Right atrium auricular region (tissue), 2 donors: ENCODE measurements around the gene CCDC13. TPM values are rescaled to one million over a fixed set of nuclear protein-coding genes. Genes with fewer than 3 reads are reported as not detected.

Experiments
- DNase-seq: peaks from one replicate; pipeline ENCODE4 v3.0.0-alpha.2; 2019; ENCODE audit warnings: low spot score
- H3K27ac ChIP-seq, 2 donors: fragments of 200-600 bp; sonication (generic); 1 replicate in 1 of 2; 2 replicates in 1 of 2; pipeline ENCODE4 v1.5.1; 2016 to 2019
- H3K27me3 ChIP-seq, 2 donors: fragments of 200-600 bp; sonication (generic); one replicate each; pipeline versions ENCODE4 v1.5.1 to v1.6.0; 2017 to 2019
- H3K36me3 ChIP-seq: fragments of 200-600 bp; sonication (generic); one replicate; pipeline ENCODE4 v1.5.1; 2016
- H3K4me1 ChIP-seq, 2 donors: fragments of 200-600 bp; sonication (generic); one replicate each; pipeline versions ENCODE4 v1.5.1 to v1.6.0; 2017 to 2019
- H3K4me3 ChIP-seq, 2 donors: fragments of 200-600 bp; sonication (generic); 1 replicate in 1 of 2; 2 replicates in 1 of 2; pipeline ENCODE4 v1.5.1; 2017 to 2019; ENCODE audit warnings: mild to moderate bottlenecking in 1 of 2, moderate library complexity in 1 of 2
- H3K9me3 ChIP-seq, 2 donors: fragments of 200-600 bp; sonication (generic); one replicate each; pipeline ENCODE4 v1.5.1; 2019
- total RNA-seq, 2 donors: library from RNA; depleted of rRNA; stranded (reverse); fragments of >200 nt; gene quantifications; one replicate each; pipeline ENCODE4 v1.1.0, GENCODE V29; 2016
- TF ChIP-seq, protein P1 (sequence below), 2 donors: fragments of 200-600 bp; sonication (generic); IDR thresholded peaks; one replicate each; pipeline ENCODE4 v1.5.1; 2019; ENCODE audit warnings: antibody characterized with exemption in 2 of 2

The CCDC13 gene
- total RNA-seq, 2 donors from 2014 or later: 0.35 TPM; not detected in 1

DNA sequence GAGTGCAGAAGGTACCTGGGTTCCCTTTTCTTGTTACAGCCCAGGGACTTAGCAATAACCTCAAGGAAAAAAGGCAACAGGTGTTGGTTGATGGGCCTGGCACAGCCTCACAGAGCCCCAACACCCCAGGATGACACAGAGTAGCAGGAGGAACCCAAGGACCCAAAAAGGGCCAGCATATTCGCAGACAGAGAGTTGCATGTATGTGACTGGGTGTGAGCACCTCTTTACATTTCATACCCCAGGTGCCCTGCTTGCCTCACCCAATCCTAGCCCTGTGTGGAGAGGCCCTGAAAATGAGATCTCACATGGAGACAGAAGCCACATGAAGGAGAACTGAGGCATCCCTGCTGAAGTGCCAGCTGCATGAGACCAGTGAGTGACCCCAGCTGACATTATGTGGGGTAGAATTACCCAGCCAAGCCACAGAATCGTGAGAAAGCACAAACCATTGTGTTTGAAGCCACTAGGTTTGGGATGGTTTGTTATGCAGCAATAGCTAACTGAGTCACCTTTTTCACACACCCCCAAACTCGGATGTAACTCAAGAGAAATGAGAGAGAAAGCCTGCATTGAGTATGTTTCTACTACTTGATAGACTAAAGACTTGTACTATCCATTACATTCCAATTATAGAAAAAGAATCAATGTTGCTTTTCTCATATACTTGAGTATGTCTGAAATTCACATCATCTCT is 44.2 kb downstream of the CCDC13 start:
- TF ChIP-seq, protein P1, sequence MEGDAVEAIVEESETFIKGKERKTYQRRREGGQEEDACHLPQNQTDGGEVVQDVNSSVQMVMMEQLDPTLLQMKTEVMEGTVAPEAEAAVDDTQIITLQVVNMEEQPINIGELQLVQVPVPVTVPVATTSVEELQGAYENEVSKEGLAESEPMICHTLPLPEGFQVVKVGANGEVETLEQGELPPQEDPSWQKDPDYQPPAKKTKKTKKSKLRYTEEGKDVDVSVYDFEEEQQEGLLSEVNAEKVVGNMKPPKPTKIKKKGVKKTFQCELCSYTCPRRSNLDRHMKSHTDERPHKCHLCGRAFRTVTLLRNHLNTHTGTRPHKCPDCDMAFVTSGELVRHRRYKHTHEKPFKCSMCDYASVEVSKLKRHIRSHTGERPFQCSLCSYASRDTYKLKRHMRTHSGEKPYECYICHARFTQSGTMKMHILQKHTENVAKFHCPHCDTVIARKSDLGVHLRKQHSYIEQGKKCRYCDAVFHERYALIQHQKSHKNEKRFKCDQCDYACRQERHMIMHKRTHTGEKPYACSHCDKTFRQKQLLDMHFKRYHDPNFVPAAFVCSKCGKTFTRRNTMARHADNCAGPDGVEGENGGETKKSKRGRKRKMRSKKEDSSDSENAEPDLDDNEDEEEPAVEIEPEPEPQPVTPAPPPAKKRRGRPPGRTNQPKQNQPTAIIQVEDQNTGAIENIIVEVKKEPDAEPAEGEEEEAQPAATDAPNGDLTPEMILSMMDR (IDR thresholded peaks at IDR 0.05): no peak

DNA sequence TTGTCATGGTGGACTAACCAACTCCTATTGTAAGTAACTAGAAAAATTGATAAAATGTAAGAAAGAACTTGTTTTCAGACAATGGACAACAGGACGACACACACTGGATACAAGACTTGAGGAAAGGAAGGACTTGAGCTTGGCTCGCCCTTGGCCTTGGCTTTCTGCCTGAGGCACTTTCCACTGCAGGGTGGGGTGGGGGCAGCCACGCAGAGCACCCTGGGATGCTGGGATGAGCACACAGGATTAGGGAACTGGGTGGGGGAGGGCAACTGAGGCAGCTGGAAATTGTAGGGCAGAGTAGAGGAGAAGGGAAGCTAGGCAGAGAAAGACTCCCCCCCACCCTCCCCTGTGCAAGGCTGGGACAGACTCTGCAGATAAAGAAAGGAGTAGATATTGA is 45.0 kb downstream of the CCDC13 start:
- no peaks in the 10 kb centered on the region for H3K36me3 ChIP-seq
- peak; percentile 60 for DNase-seq
- TF ChIP-seq, protein P1 (IDR thresholded peaks at IDR 0.05): no peak
- H3K4me3 ChIP-seq: no peak overlapping the region
- H3K27ac ChIP-seq: peak overlapping the region; percentile 80 to 84
- H3K9me3 ChIP-seq: no peaks in the 10 kb centered on the region
- H3K27me3 ChIP-seq: no peaks in the 10 kb centered on the region
- H3K4me1 ChIP-seq: peaks cover 0 to 29% of the 10 kb centered on the region in 2 donors

More for the DNA sequence above, 44.2 kb downstream of the CCDC13 start:
- peak overlapping the region; percentile 80 to 84 for H3K27ac ChIP-seq
- peak; percentile 38 for DNase-seq
- no peaks in the 10 kb centered on the region for H3K27me3 ChIP-seq
- no peaks in the 10 kb centered on the region for H3K9me3 ChIP-seq
- H3K4me1 ChIP-seq: peaks cover 0 to 29% of the 10 kb centered on the region in 2 donors
- H3K36me3 ChIP-seq: no peaks in the 10 kb centered on the region
- no peak overlapping the region for H3K4me3 ChIP-seq

DNA sequence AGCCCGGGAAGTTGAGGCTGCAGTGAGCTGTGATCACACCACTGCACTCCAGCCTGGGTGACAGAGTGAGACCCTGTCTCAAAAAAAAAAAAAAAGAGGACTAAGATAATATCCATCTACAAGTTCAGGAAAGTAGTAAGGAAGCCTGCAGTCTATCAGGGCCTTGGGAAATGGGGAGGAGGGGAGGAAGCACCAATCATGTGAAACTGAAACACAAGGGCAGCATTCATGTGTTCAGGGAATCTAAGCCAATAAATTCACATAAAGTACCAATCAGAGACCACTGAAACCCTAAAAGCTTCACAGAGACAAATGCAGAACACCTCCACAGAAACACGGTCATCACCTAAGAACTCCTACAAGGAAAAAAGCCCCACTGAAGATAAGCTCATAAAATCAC is 47.6 kb downstream of the CCDC13 start:
- no peaks in the 10 kb centered on the region for H3K36me3 ChIP-seq
- TF ChIP-seq, protein P1 (IDR thresholded peaks at IDR 0.05): no peak
- no peak overlapping the region for H3K4me3 ChIP-seq
- H3K9me3 ChIP-seq: no peaks in the 10 kb centered on the region
- peaks cover 0 to 17% of the 10 kb centered on the region in 2 donors for H3K4me1 ChIP-seq
- H3K27me3 ChIP-seq: no peaks in the 10 kb centered on the region
- DNase-seq: peak; percentile 11
- peak overlapping the region in 1 of 2 donors; percentile 0 for H3K27ac ChIP-seq

DNA sequence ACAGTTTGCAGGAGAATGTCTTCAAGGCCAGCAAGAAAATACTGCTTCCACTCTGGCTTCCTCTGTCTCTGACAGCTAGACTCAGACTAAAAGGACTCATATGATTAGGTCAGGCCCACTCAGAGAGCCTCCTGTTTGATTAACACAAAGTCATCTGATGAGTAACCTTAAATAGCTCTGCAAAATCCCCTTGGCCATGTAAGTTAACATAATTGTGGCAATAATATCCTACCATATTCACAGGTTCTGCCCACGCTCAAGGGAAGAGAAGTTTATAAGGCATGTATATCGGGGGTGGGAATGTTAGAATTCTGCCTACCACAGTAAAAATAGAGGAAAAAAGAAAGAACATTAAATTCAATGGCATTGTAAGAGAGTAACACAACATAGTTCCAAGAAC is 49.8 kb downstream of the CCDC13 start:
- Histone ChIP-seq H3K4me3 (no peak overlapping the region), H3K27me3 (no peaks in the 10 kb centered on the region), H3K36me3 (no peaks in the 10 kb centered on the region), H3K4me1 (peaks cover 0 to 4% of the 10 kb centered on the region in 2 donors), H3K9me3 (no peaks in the 10 kb centered on the region), H3K27ac (peak overlapping the region; percentile 82 to 86)
- no peak for DNase-seq
- TF ChIP-seq, protein P1 (IDR thresholded peaks at IDR 0.05): no peak

Other genes with a start within 250 kb of the CCDC13 start
- gene SEC22C, start 191.3 kb downstream of the CCDC13 start, total RNA-seq: 10 to 100 TPM; 32.3 to 36.2 TPM
- gene SS18L2, start 182.4 kb downstream of the CCDC13 start, total RNA-seq: 10 to 100 TPM in 1 of 2 donors, 1 to 10 TPM in 1; 8.4 to 13.9 TPM
- 10 to 100 TPM; 14.1 to 20.4 TPM for gene NKTR, start 172.6 kb downstream of the CCDC13 start, total RNA-seq
- gene ZBTB47, start 119.6 kb downstream of the CCDC13 start, total RNA-seq: 100 to 1,000 TPM in 1 of 2 donors, 10 to 100 TPM in 1; 92.4 to 129 TPM
- under 1 TPM; 0.15 to 0.63 TPM for gene KLHL40, start 87.7 kb downstream of the CCDC13 start, total RNA-seq
- gene HHATL, start 70.5 kb downstream of the CCDC13 start, total RNA-seq: 100 to 1,000 TPM; 444 to 908 TPM
- 100 to 1,000 TPM; 213 to 299 TPM for gene HIGD1A, start 31.2 kb upstream of the CCDC13 start, total RNA-seq
- gene ACKR2, start 36.2 kb upstream of the CCDC13 start, total RNA-seq: 1 to 10 TPM in 1 of 2 donors, under 1 TPM in 1; 0.78 to 6.2 TPM
- gene CYP8B1, start 102.6 kb upstream of the CCDC13 start, total RNA-seq: not detected
- gene ZNF662, start 132.9 kb upstream of the CCDC13 start, total RNA-seq: 1 to 10 TPM; 1.7 to 2.7 TPM
- gene GASK1A, start 206.1 kb upstream of the CCDC13 start, total RNA-seq: 1 to 10 TPM; 1.5 to 2.1 TPM